Ovary (tissue), 9 donors: ENCODE results near the gene LRRK2. TPM values are rescaled to one million over a fixed set of nuclear protein-coding genes. Genes with fewer than 3 reads are reported as not detected.

Experiments used
- DNase-seq, 5 donors: peaks; one replicate each; pipeline ENCODE4 v3.0.0-alpha.2; 2019 to 2020
- H3K27ac ChIP-seq, 2 donors: fragments of 200-600 bp; one replicate each; pipeline versions ENCODE4 v1.5.1 to v1.8.0; 2019 to 2022
- H3K27me3 ChIP-seq: fragments of 200-600 bp; one replicate; pipeline ENCODE4 v1.8.0; 2022
- H3K36me3 ChIP-seq: fragments of 200-600 bp; sonication (generic); one replicate; pipeline ENCODE4 v1.5.1; 2019
- H3K4me1 ChIP-seq: one replicate; pipeline ENCODE4 v1.8.1; 2013; ENCODE audit warnings: mild to moderate bottlenecking, moderate library complexity; ENCODE audit not compliant: insufficient read depth
- H3K4me3 ChIP-seq: fragments of 200-600 bp; sonication (generic); one replicate; pipeline ENCODE4 v1.5.1; 2017
- H3K9me3 ChIP-seq, 2 donors: fragments of 200-600 bp in 1 of 2; sonication (generic) in 1 of 2; one replicate each; pipeline versions ENCODE4 v1.5.1 to v1.8.1; 2013 to 2019; ENCODE audit warnings: mild to moderate bottlenecking in 1 of 2, moderate library complexity in 1 of 2
- CTCF ChIP-seq, 3 donors: fragments of 450-650 bp in 2 of 3; fragments of 200-600 bp in 1 of 3; IDR thresholded peaks; one replicate each; pipeline versions ENCODE4 v1.5.1 to v1.8.0; 2016 to 2022; ENCODE audit warnings: antibody characterized with exemption in 3 of 3, mild to moderate bottlenecking in 1 of 3
- EP300 ChIP-seq: sonication (generic); formaldehyde crosslinking; IDR thresholded peaks from one replicate; pipeline ENCODE4 v1.6.1; 2017; ENCODE audit warnings: antibody characterized with exemption
- POLR2A ChIP-seq: fragments of 450-650 bp; IDR thresholded peaks from one replicate; pipeline ENCODE4 v1.6.1; 2017; ENCODE audit warnings: antibody characterized with exemption, mild to moderate bottlenecking, moderate library complexity
- whole genome bisulfite sequencing, 3 donors: extraction: QIAGEN DNeasy Blood & Tissue Kit in 1 of 3; methylation state at CpG; one replicate each; pipeline versions ENCODE4 v1.1.5 to v1.1.7; 2013 to 2017; 5-methylcytosine and 5-hydroxymethylcytosine counted together
- intact Hi-C, 4 donors: fragments of 100-400 bp; cut with DNase I; formaldehyde crosslinking; loops; one replicate each; pipeline versions ENCODE4 v1.11.0 to v1.15.1; 2022 to 2023
- polyA plus RNA-seq, 2 donors: library from polyadenylated mRNA; stranded (reverse); fragments of 200-250 nt in 1 of 2; fragments of 350-450 nt in 1 of 2; fragmentation: Illumina TruSeq in 1 of 2; extraction: RNeasy Lipid Tissue Mini Kit (QIAGEN cat#74804) in 1 of 2; gene quantifications; one replicate each; pipeline ENCODE4 v1.2.3, GENCODE V29; 2013 to 2014
- total RNA-seq, 7 donors: library from RNA; depleted of rRNA in 2 of 7; stranded (reverse); fragments of >200 nt in 2 of 7; fragmentation: NEBNext Ultra II Directional in 3 of 7; extraction: Animal tissue kit (Norgen Biotek cat#: 25700) in 3 of 7; gene quantifications; one replicate each; pipeline versions ENCODE4 v1.1.0 to v1.2.4, GENCODE V29; 2016 to 2023
- donor health status: DM: no; HTN: no; CAD: no; lungs with moderate emphysema.
- donor health status: DM: no; HTN: no; CAD: no.
- donor health status: Bipolar disorder and iron deficiency.
- donor health status: DM: yes; HTN: yes; CAD: no.
- donor health status: DM: no; HTN: no; CAD: no.
- donor health status: DM: yes; HTN: yes; CAD: no.

Gene LRRK2
- total and polyA plus RNA-seq, 9 donors = 8.1 to 19.7 (median 12.6) TPM

- H3K4me3 ChIP-seq = no peak overlapping the region
- 72 to 79% (median 75%) methylated on average over 1 of the region's 1 CpG for WGBS, 3 donors
- no peak for TF ChIP-seq POLR2A
- TF ChIP-seq CTCF (IDR thresholded peaks at IDR 0.05) = no peak
- H3K27ac ChIP-seq = no peak overlapping the region
- no peaks in the 10 kb centered on the region for H3K36me3 ChIP-seq
- DNase-seq = no peak
- no peaks in the 10 kb centered on the region for H3K4me1 ChIP-seq
- intact Hi-C loops = no loop called here
- H3K9me3 ChIP-seq = no peaks in the 10 kb centered on the region
- H3K27me3 ChIP-seq = no peaks in the 10 kb centered on the region
These were observed 29.1 kb downstream of the LRRK2 start for GRCh38 chr12:40253936-40254335.

- Histone ChIP-seq H3K4me3 (no peak overlapping the region), H3K4me1 (no peaks in the 10 kb centered on the region), H3K27me3 (no peaks in the 10 kb centered on the region), H3K9me3 (no peaks in the 10 kb centered on the region), H3K27ac (no peak overlapping the region), H3K36me3 (no peaks in the 10 kb centered on the region)
- intact Hi-C loops = no loop called here
- WGBS, 3 donors = 85 to 92% (median 91%) methylated on average over 5 of the region's 5 CpGs
- no peak for DNase-seq
- no peak for TF ChIP-seq POLR2A
- TF ChIP-seq EP300 = no peak
- TF ChIP-seq CTCF (IDR thresholded peaks at IDR 0.05) = no peak
These were observed 29.8 kb downstream of the LRRK2 start for GRCh38 chr12:40254455-40255085.

- H3K27me3 ChIP-seq = no peaks in the 10 kb centered on the region
- intact Hi-C loops = no loop called here
- no peaks in the 10 kb centered on the region for H3K4me1 ChIP-seq
- H3K27ac ChIP-seq = no peak overlapping the region
- TF ChIP-seq CTCF (IDR thresholded peaks at IDR 0.05) (no peak), POLR2A (no peak), EP300 (no peak)
- WGBS, 3 donors = 79 to 84% (median 83%) methylated on average over 7 of the region's 7 CpGs
- DNase-seq = no peak
- H3K4me3 ChIP-seq = no peak overlapping the region
- H3K9me3 ChIP-seq = no peaks in the 10 kb centered on the region
- H3K36me3 ChIP-seq = no peaks in the 10 kb centered on the region
These were observed 33.6 kb downstream of the LRRK2 start for GRCh38 chr12:40258371-40258770.

GRCh38 chr12:40261937-40262336 lies 37.1 kb downstream of the LRRK2 start:
- no peaks in the 10 kb centered on the region for H3K4me1 ChIP-seq
- no peak overlapping the region for H3K4me3 ChIP-seq
- DNase-seq = no peak
- H3K27ac ChIP-seq = no peak overlapping the region
- peaks cover 0 to 3% of the 10 kb centered on the region in 2 donors for H3K9me3 ChIP-seq
- TF ChIP-seq CTCF (IDR thresholded peaks at IDR 0.05) = no peak
- TF ChIP-seq EP300 = no peak
- no peak for TF ChIP-seq POLR2A
- H3K36me3 ChIP-seq = no peaks in the 10 kb centered on the region
- intact Hi-C loops = no loop called here
- no peaks in the 10 kb centered on the region for H3K27me3 ChIP-seq
